ENCODE data around the gene SSR2. TPM values are rescaled to one million over a fixed set of nuclear protein-coding genes. Genes with fewer than 3 reads are reported as not detected.

Gene SSR2
- total RNA-seq, 2 donors from 2014 or later: 193 to 234 TPM

Other genes starting within 250 kb of the SSR2 start
- gene GON4L, start 163.7 kb downstream of the SSR2 start, total RNA-seq: 10 to 100 TPM; 62.8 to 67.3 TPM
- 10 to 100 TPM; 30.6 to 35.3 TPM for gene SYT11, start 161.4 kb downstream of the SSR2 start, total RNA-seq
- 10 to 100 TPM; 31.7 to 33.8 TPM for gene RIT1, start 109.6 kb downstream of the SSR2 start, total RNA-seq
- 10 to 100 TPM; 93.3 to 98.7 TPM for gene KHDC4, start 86.5 kb downstream of the SSR2 start, total RNA-seq
- not detected for gene RXFP4, start 79.3 kb downstream of the SSR2 start, total RNA-seq
- 100 to 1,000 TPM; 152 to 163 TPM for gene ARHGEF2, start 42.4 kb downstream of the SSR2 start, total RNA-seq
- 10 to 100 TPM; 31.4 to 42.6 TPM for gene UBQLN4, start 32.8 kb upstream of the SSR2 start, total RNA-seq
- 10 to 100 TPM; 58.7 to 61.8 TPM for gene LAMTOR2, start 33.8 kb upstream of the SSR2 start, total RNA-seq
- gene RAB25, start 40.2 kb upstream of the SSR2 start, total RNA-seq: under 1 TPM; 0.53 to 0.95 TPM
- gene MEX3A, start 61.5 kb upstream of the SSR2 start, total RNA-seq: under 1 TPM; 0.31 to 0.97 TPM
- gene LMNA, start 93.8 kb upstream of the SSR2 start, total RNA-seq: 100 to 1,000 TPM; 125 to 159 TPM
- 10 to 100 TPM; 63.7 to 80.3 TPM for gene SEMA4A, start 132.6 kb upstream of the SSR2 start, total RNA-seq
- gene SLC25A44, start 173.2 kb upstream of the SSR2 start, total RNA-seq: 10 to 100 TPM; 52.3 to 71.0 TPM
- gene PMF1, start 192.1 kb upstream of the SSR2 start, total RNA-seq: 100 to 1,000 TPM; 122 to 127 TPM
- gene BGLAP, start 221.2 kb upstream of the SSR2 start, total RNA-seq: 1 to 10 TPM; 6.8 to 7.4 TPM
- gene PAQR6, start 227.1 kb upstream of the SSR2 start, total RNA-seq: 10 to 100 TPM in 1 of 2 donors, 1 to 10 TPM in 1; 9.6 to 10.4 TPM

Data from activated T-cell treated with anti-CD3 and anti-CD28 coated beads, Interleukin-2, amount 50 U/mL, for 72 hours (primary cell).